NCI-H345 treated with DMSO at 0.1 percent for 48 hours (cell line): ENCODE measurements around the gene SLC22A9.

Experiments
- DNase-seq: peaks from one replicate; lab custom pipeline; 2025; ENCODE audit not compliant: unreplicated experiment; lab: John Stamatoyannopoulos, UW

SLC22A9 gene

DNA sequence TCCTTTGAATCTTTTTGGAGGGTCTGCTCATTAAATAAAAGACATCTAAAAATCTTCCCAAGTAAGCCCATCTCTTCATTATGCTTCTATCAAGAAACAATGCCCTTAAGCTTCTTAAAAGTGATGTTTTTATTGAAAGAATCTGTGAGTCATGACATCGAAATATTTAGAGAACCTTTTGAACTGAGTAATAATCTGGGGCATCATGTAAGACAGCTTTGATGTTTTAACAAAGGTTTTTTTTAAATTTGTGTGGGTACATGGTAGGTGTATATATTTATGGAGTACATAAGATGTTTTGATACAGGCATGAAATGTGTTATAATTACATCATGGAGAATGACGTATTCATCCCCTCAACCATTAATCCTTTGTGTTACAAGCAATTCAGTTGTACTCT, 74.6 kb downstream of the SLC22A9 start:
- no peak for DNase-seq

GRCh38 chr11:63445118-63445517, 75.5 kb downstream of the SLC22A9 start:
- no peak for DNase-seq

DNA sequence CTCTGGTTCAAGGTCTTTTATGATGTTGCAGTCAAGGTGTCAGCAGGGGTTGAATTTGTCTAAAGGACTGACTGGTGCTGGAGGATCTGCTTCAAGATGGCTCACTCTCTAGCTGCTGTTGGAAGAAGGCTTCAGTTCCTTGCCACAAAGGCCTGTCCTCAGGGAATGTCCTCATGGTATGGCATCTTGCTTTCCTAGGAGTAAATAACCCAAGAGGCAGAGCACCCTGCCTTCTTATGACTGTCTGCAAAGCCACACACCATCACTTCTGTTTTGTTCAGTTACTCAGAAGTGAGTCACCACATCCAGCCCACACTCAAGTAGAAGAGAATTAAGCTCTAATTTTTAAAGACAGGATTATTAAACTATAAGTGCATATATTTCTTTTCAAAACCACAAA, 76.1 kb downstream of the SLC22A9 start:
- DNase-seq = no peak

GRCh38 chr11:63448646-63449045, 79.1 kb downstream of the SLC22A9 start:
- no peak for DNase-seq

- no peak for DNase-seq
Observed at GRCh38 chr11:63459586-63459985, 90.0 kb downstream of the SLC22A9 start.
